ENCODE results near the gene DPP6. TPM values are rescaled to one million over a fixed set of nuclear protein-coding genes. Genes with fewer than 3 reads are reported as not detected.

DPP6 gene
- total and polyA plus RNA-seq, 9 of the 15 experiments (the other 6 are each of a cell fraction or from before 2014, with no cell fraction given), result not detected

- Histone ChIP-seq H3K4me1 (replicated peaks in 1 of 2; ENCODE audit: control insufficient read depth in 2 of 2, insufficient read depth in 2 of 2, low read length in 2 of 2) (no peaks in the 10 kb centered on the region), H3K36me3 (ENCODE audit: control insufficient read depth, insufficient read depth, low read length) (no peaks in the 10 kb centered on the region), H3K4me2 (ENCODE audit: insufficient read depth, low read length) (no peak overlapping the region), H4K20me1 (replicated peaks; ENCODE audit: control insufficient read depth, insufficient read depth, low read length) (no peaks in the 10 kb centered on the region), H3K9me1 (ENCODE audit: control insufficient read depth, insufficient read depth, low read length) (peaks cover 3% of the 10 kb centered on the region), H3K9me3 (replicated peaks; ENCODE audit: control insufficient read depth, insufficient read depth, low read depth, low read length) (no peaks in the 10 kb centered on the region), H3K27ac (ENCODE audit: extremely low read depth, low read depth, low read length) (no peak overlapping the region), H3K27me3 (ENCODE audit: control insufficient read depth in 2 of 2, insufficient read depth in 2 of 2, low read length in 2 of 2) (peaks cover 2 to 4% of the 10 kb centered on the region in 2 experiments; a peak in 3 of 5 replicates), H3K79me2 (ENCODE audit: control insufficient read depth, insufficient read depth, low read length) (no peaks in the 10 kb centered on the region), H2AFZ (ENCODE audit: low read depth, low read length) (no peak overlapping the region), H3K4me3 (no peak overlapping the region), H3K9ac (ENCODE audit: insufficient read depth in 1 of 2, low read depth in 2 of 2, low read length in 2 of 2) (no peak overlapping the region)
- TF ChIP-seq NFATC3 (IDR thresholded peaks at IDR 0.05) (no peak), STAT5A (IDR thresholded peaks at IDR 0.05; ENCODE audit: borderline replicate concordance, low read length) (no peak), RFX1 (IDR thresholded peaks at IDR 0.05) (peak; percentile 65), HDAC6 (IDR thresholded peaks at IDR 0.05; ENCODE audit: low read depth, low read length) (no peak), ILK (tag; IDR thresholded peaks at IDR 0.05; ENCODE audit: borderline replicate concordance, low read depth) (no peak)
- TF ChIP-seq, protein P1, sequence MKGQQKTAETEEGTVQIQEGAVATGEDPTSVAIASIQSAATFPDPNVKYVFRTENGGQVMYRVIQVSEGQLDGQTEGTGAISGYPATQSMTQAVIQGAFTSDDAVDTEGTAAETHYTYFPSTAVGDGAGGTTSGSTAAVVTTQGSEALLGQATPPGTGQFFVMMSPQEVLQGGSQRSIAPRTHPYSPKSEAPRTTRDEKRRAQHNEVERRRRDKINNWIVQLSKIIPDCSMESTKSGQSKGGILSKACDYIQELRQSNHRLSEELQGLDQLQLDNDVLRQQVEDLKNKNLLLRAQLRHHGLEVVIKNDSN (CRISPR knock-in tag; IDR thresholded peaks at IDR 0.05), result no peak
- intact Hi-C loops (cut with micrococcal nuclease) (no loop called here), in situ Hi-C loops (cut with MboI) (no loop called here)
- POLR2A ChIA-PET, result interaction anchor here (0.6 kb wide), 1 partner anchor 156 kb away, joined by 4 read pairs; no protein-coding TSS in a partner anchor
- no peak for ATAC-seq
- CTCF ChIA-PET (ENCODE audit: low intra/inter-chr PET ratio), result no interaction called here
- WGBS (ENCODE audit: insufficient coverage, low coverage, missing lambda C conversion rate), result 2% methylated on average over 10 of the region's 10 CpGs
- no peak for FAIRE-seq
- no peak for DNase-seq (ENCODE audit: extremely low read depth in 1 of 4, low spot score in 3 of 4)
- BruUV-seq (replicated peaks), result no TSS peak
Measured at GRCh38 chr7:154474903-154475520, 422.8 kb downstream of the DPP6 start.
